NCI-H460 (cell line): Measurements from ENCODE around the gene MRPL17. TPM values are rescaled to one million over a fixed set of nuclear protein-coding genes. Genes with fewer than 3 reads are reported as not detected.
"Not testable (repeated sequence)": the region's sequence is repeated elsewhere in the genome, so short reads cannot be mapped to it uniquely, and the experiment has no call there.

Source experiments
- DNase-seq: peaks from one replicate; pipeline ENCODE4 v3.0.0-alpha.2; 2016; ENCODE audit warnings: low read depth; ENCODE audit errors: extremely low read depth
- polyA plus RNA-seq: library from polyadenylated mRNA; depleted of rRNA; stranded (reverse); fragments of >200 nt; gene quantifications from 2 replicates; pipeline ENCODE4 v1.2.3, GENCODE V29; 2014; cell fraction: nucleus; rRNA removed
- total RNA-seq: library from RNA; depleted of rRNA; stranded (reverse); fragments of >200 nt; shearing (Covaris generic); gene quantifications from 2 replicates; pipeline ENCODE4 v1.2.3, GENCODE V29; 2014; rRNA removed

MRPL17 gene
- 34.3 and 35.8 TPM in 2 replicates for total RNA-seq
- polyA plus RNA-seq = 1,075 and 1,287 TPM in 2 replicates

- DNase-seq = peak; percentile 98
Observed at GRCh38 chr11:6682936-6683861, at the start of gene MRPL17. Gene MRPL17, minus strand, starts transcription at chr11:6683340. Its CDS starts 44 bp downstream, at chr11:6683296.

- no peak for DNase-seq
Observed at GRCh38 chr11:6727971-6728760, 45.0 kb upstream of the MRPL17 start.

- no peak for DNase-seq
Observed at GRCh38 chr11:6725386-6725896, 42.3 kb upstream of the MRPL17 start.

- DNase-seq = no peak
Observed at GRCh38 chr11:6724013-6724412, 40.9 kb upstream of the MRPL17 start.

- no peak for DNase-seq
Observed at GRCh38 chr11:6721343-6721742, 38.2 kb upstream of the MRPL17 start.

- DNase-seq = no peak
Observed at GRCh38 chr11:6719576-6719975, 36.4 kb upstream of the MRPL17 start.

GRCh38 chr11:6717426-6717825 lies 34.3 kb upstream of the MRPL17 start:
- no peak for DNase-seq

- DNase-seq = not testable (repeated sequence)
Observed at GRCh38 chr11:6711552-6711951, 28.4 kb upstream of the MRPL17 start.

- no peak for DNase-seq
Observed at GRCh38 chr11:6708876-6709275, 25.7 kb upstream of the MRPL17 start.

GRCh38 chr11:6705905-6706535 lies 22.9 kb upstream of the MRPL17 start:
- DNase-seq = peak; percentile 36

- peak; percentile 72 for DNase-seq
Observed at GRCh38 chr11:6703247-6704063, 20.3 kb upstream of the MRPL17 start.

- not testable (repeated sequence) for DNase-seq
Observed at GRCh38 chr11:6701955-6702354, 18.8 kb upstream of the MRPL17 start.

- DNase-seq = no peak
Observed at GRCh38 chr11:6695377-6695776, 12.2 kb upstream of the MRPL17 start.

GRCh38 chr11:6694229-6694535 lies 11.0 kb upstream of the MRPL17 start:
- no peak for DNase-seq

GRCh38 chr11:6693342-6694228 lies 10.4 kb upstream of the MRPL17 start:
- peak; percentile 78 for DNase-seq

- DNase-seq = no peak
Observed at GRCh38 chr11:6692128-6692527, 9.0 kb upstream of the MRPL17 start.

GRCh38 chr11:6690431-6691132 lies 7.4 kb upstream of the MRPL17 start:
- not testable (repeated sequence) for DNase-seq

GRCh38 chr11:6687876-6688275 lies 4.7 kb upstream of the MRPL17 start:
- no peak for DNase-seq
